IgD-negative memory B cell (primary cell): ENCODE data around the gene TLK2. TPM values are rescaled to one million over a fixed set of nuclear protein-coding genes. Genes with fewer than 3 reads are reported as not detected.

Source experiments
- H3K27ac Mint-ChIP-seq, 3 donors: one replicate each; pipeline ENCODE4 v1.8.0; 2020 to 2022; ENCODE audit warnings: mild to moderate bottlenecking in 3 of 3, mixed read lengths in 3 of 3, moderate library complexity in 1 of 3
- H3K27me3 Mint-ChIP-seq: one replicate; pipeline ENCODE4 v1.8.0; 2021; ENCODE audit warnings: mixed read lengths
- H3K36me3 Mint-ChIP-seq: one replicate; pipeline ENCODE4 v1.8.0; 2020; ENCODE audit warnings: mild to moderate bottlenecking, mixed read lengths
- H3K4me1 Mint-ChIP-seq, 3 donors: one replicate each; pipeline ENCODE4 v1.8.0; 2020 to 2022; ENCODE audit warnings: mixed read lengths in 3 of 3, mild to moderate bottlenecking in 1 of 3
- H3K4me3 Mint-ChIP-seq, 4 donors: one replicate each; pipeline ENCODE4 v1.8.0; 2020 to 2022; ENCODE audit warnings: mild to moderate bottlenecking in 4 of 4, mixed read lengths in 4 of 4, moderate library complexity in 3 of 4
- H3K9me3 Mint-ChIP-seq, 3 donors: one replicate each; pipeline ENCODE4 v1.8.0; 2020 to 2021; ENCODE audit warnings: mixed read lengths in 3 of 3, mild to moderate bottlenecking in 1 of 3
- polyA plus RNA-seq: library from polyadenylated mRNA; unstranded; fragments of 300-500 nt; fragmentation: Illumina TruSeq; gene quantifications from one replicate; pipeline ENCODE4 v1.2.3, GENCODE V29; 2021

Gene TLK2
- polyA plus RNA-seq, 1 donor from 2014 or later = 12.1 TPM

GRCh38 chr17:62653002-62653825, 174.6 kb downstream of the TLK2 start:
- Mint-ChIP-seq H3K27me3 (peaks cover 7% of the 10 kb centered on the region), H3K4me3 (peak overlapping the region; percentile 83 to 96 (median 88))

GRCh38 chr17:62653826-62654761, 175.5 kb downstream of the TLK2 start:
- Mint-ChIP-seq H3K27me3 (peaks cover 5% of the 10 kb centered on the region), H3K4me3 (peak overlapping the region; percentile 24 to 84 (median 74)), H3K27ac (no peak overlapping the region), H3K4me1 (peaks cover 7 to 8% (median 7%) of the 10 kb centered on the region in 3 donors), H3K36me3 (no peaks in the 10 kb centered on the region), H3K9me3 (no peaks in the 10 kb centered on the region)

More at GRCh38 chr17:62653002-62653825, 174.6 kb downstream of the TLK2 start:
- H3K27ac Mint-ChIP-seq = peak overlapping the region in 1 of 3 donors; percentile 80
- no peaks in the 10 kb centered on the region for H3K36me3 Mint-ChIP-seq
- peaks cover 7 to 8% (median 7%) of the 10 kb centered on the region in 3 donors for H3K4me1 Mint-ChIP-seq
- no peaks in the 10 kb centered on the region for H3K9me3 Mint-ChIP-seq

GRCh38 chr17:62655656-62656055, 177.0 kb downstream of the TLK2 start:
- Mint-ChIP-seq H3K9me3 (peaks cover 0 to 2% (median 2%) of the 10 kb centered on the region in 3 donors), H3K4me3 (peak overlapping the region in 1 of 4 donors; percentile 27), H3K27ac (no peak overlapping the region), H3K27me3 (peaks cover 5% of the 10 kb centered on the region), H3K36me3 (no peaks in the 10 kb centered on the region), H3K4me1 (peaks cover 7 to 8% (median 7%) of the 10 kb centered on the region in 3 donors)

GRCh38 chr17:62656446-62656845, 177.8 kb downstream of the TLK2 start:
- H3K36me3 Mint-ChIP-seq = no peaks in the 10 kb centered on the region
- peak overlapping the region in 1 of 4 donors; percentile 45 for H3K4me3 Mint-ChIP-seq
- H3K27ac Mint-ChIP-seq = no peak overlapping the region
- H3K27me3 Mint-ChIP-seq = peaks cover 5% of the 10 kb centered on the region
- H3K4me1 Mint-ChIP-seq = peaks cover 7 to 8% (median 7%) of the 10 kb centered on the region in 3 donors
- peaks cover 5 to 9% (median 7%) of the 10 kb centered on the region in 3 donors for H3K9me3 Mint-ChIP-seq

GRCh38 chr17:62657145-62657665, 178.6 kb downstream of the TLK2 start:
- Mint-ChIP-seq H3K4me1 (peaks cover under 1 to 3% (median 3%) of the 10 kb centered on the region in 3 donors), H3K4me3 (no peak overlapping the region), H3K36me3 (no peaks in the 10 kb centered on the region), H3K27me3 (peaks cover 5% of the 10 kb centered on the region), H3K27ac (no peak overlapping the region), H3K9me3 (peaks cover 7 to 11% (median 8%) of the 10 kb centered on the region in 3 donors)

GRCh38 chr17:62657690-62658089, 179.1 kb downstream of the TLK2 start:
- Mint-ChIP-seq H3K27me3 (peaks cover 3% of the 10 kb centered on the region), H3K4me3 (no peak overlapping the region), H3K36me3 (no peaks in the 10 kb centered on the region), H3K27ac (peak overlapping the region in 1 of 3 donors; percentile 20), H3K9me3 (peaks cover 7 to 13% (median 8%) of the 10 kb centered on the region in 3 donors), H3K4me1 (peaks cover 0 to 3% (median 3%) of the 10 kb centered on the region in 3 donors)

GRCh38 chr17:62658136-62658920, 179.7 kb downstream of the TLK2 start:
- Mint-ChIP-seq H3K4me1 (peaks cover 0 to 3% (median 2%) of the 10 kb centered on the region in 3 donors), H3K36me3 (no peaks in the 10 kb centered on the region), H3K9me3 (peaks cover 7 to 13% (median 8%) of the 10 kb centered on the region in 3 donors), H3K27ac (peak overlapping the region in 1 of 3 donors; percentile 20), H3K27me3 (peaks cover 2% of the 10 kb centered on the region), H3K4me3 (peak overlapping the region in 1 of 4 donors; percentile 75)

GRCh38 chr17:62660629-62661118, 182.0 kb downstream of the TLK2 start:
- H3K27ac Mint-ChIP-seq = no peak overlapping the region
- H3K27me3 Mint-ChIP-seq = peaks cover 2% of the 10 kb centered on the region
- no peaks in the 10 kb centered on the region for H3K4me1 Mint-ChIP-seq
- no peaks in the 10 kb centered on the region for H3K36me3 Mint-ChIP-seq
- peaks cover 7 to 13% (median 8%) of the 10 kb centered on the region in 3 donors for H3K9me3 Mint-ChIP-seq
- no peak overlapping the region for H3K4me3 Mint-ChIP-seq

- H3K4me3 Mint-ChIP-seq = no peak overlapping the region
- H3K36me3 Mint-ChIP-seq = no peaks in the 10 kb centered on the region
- H3K9me3 Mint-ChIP-seq = peaks cover 7 to 13% (median 8%) of the 10 kb centered on the region in 3 donors
- H3K27me3 Mint-ChIP-seq = peaks cover 2% of the 10 kb centered on the region
- no peak overlapping the region for H3K27ac Mint-ChIP-seq
- no peaks in the 10 kb centered on the region for H3K4me1 Mint-ChIP-seq
Measured at GRCh38 chr17:62661337-62661736, 182.7 kb downstream of the TLK2 start.

GRCh38 chr17:62662855-62663254, 184.2 kb downstream of the TLK2 start:
- peaks cover 1% of the 10 kb centered on the region for H3K27me3 Mint-ChIP-seq
- no peak overlapping the region for H3K4me3 Mint-ChIP-seq

More at GRCh38 chr17:62662855-62663254, 184.2 kb downstream of the TLK2 start:
- Mint-ChIP-seq H3K27ac (no peak overlapping the region), H3K9me3 (peaks cover 7 to 13% (median 8%) of the 10 kb centered on the region in 3 donors), H3K36me3 (no peaks in the 10 kb centered on the region), H3K4me1 (no peaks in the 10 kb centered on the region)

Other genes starting within 250 kb of the TLK2 start
- not detected for gene EFCAB3, start 98.3 kb upstream of the TLK2 start, polyA plus RNA-seq
- 18.4 TPM for gene METTL2A, start 54.9 kb upstream of the TLK2 start, polyA plus RNA-seq
- 0.24 TPM for gene MRC2, start 148.8 kb downstream of the TLK2 start, polyA plus RNA-seq